Gastroesophageal sphincter (tissue), 3 donors: Measurements from ENCODE around the gene SLFN5.

Experiments
- CTCF ChIP-seq, 4 experiments: fragments of 200-600 bp in 2 of 4; fragments of 450-650 bp in 2 of 4; sonication (generic) in 1 of 4; IDR thresholded peaks; one replicate each; pipeline ENCODE4 v1.5.1; 2017 to 2019; ENCODE audit warnings: antibody characterized with exemption in 4 of 4, mild to moderate bottlenecking in 2 of 4, moderate library complexity in 2 of 4
- EP300 ChIP-seq: sonication (generic); formaldehyde crosslinking; IDR thresholded peaks from one replicate; pipeline ENCODE4 v1.6.1; 2017; ENCODE audit warnings: antibody characterized with exemption, mild to moderate bottlenecking
- POLR2A ChIP-seq, 2 donors: fragments of 450-650 bp; IDR thresholded peaks; one replicate each; pipeline ENCODE4 v1.6.1; 2017; ENCODE audit warnings: antibody characterized with exemption in 2 of 2, mild to moderate bottlenecking in 2 of 2, moderate library complexity in 1 of 2
- POLR2AphosphoS5 ChIP-seq: sonication (generic); formaldehyde crosslinking; IDR thresholded peaks from one replicate; pipeline ENCODE4 v1.6.1; 2017; ENCODE audit warnings: antibody characterized with exemption

- no peak for TF ChIP-seq POLR2AphosphoS5
- no peak for TF ChIP-seq POLR2A (IDR thresholded peaks at IDR 0.05)
- TF ChIP-seq CTCF (IDR thresholded peaks at IDR 0.05) = no peak
- no peak for TF ChIP-seq EP300
These were observed 79.9 kb downstream of the SLFN5 start for GRCh38 chr17:35322749-35323148.
